Fibroblast of lung (primary cell): ENCODE measurements around the gene KIF3A.

Experiments
- EZH2 ChIP-seq: IDR thresholded peaks from 2 replicates; pipeline ENCODE4 v1.5.1; 2012; ENCODE audit warnings: low read length, control low read depth, mild to moderate bottlenecking; ENCODE audit errors: missing control alignments
- TF ChIP-seq, protein P1 (sequence below), 2 donors: IDR thresholded peaks in 1 of 2; conservative IDR thresholded peaks in 1 of 2; 1 replicate in 1 of 2; 2 replicates in 1 of 2; pipeline ENCODE4 v1.5.1; 2011 to 2012; ENCODE audit warnings: low read length in 2 of 2, control low read depth in 1 of 2, inconsistent platforms in 1 of 2, low read depth in 1 of 2, mild to moderate bottlenecking in 1 of 2

DNA sequence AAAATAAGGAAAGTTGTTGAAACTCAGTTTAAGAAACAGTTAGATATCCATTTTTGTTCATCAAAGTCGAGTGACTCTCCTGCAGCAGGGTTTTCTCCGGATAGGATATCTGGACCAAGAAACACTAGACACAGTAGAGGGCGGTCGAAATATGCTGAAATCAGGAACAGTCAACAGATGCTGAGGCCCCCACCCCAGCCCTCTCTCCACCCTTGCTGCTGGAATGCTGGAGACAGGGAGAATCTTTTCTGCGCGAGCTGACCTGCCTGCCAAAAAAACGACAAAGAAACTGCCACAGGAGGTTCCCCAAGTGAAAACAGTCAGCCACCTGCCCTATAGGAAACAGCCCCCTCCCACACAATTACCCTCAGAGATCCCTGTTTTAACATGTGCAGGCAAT, 83.6 kb downstream of the KIF3A start:
- TF ChIP-seq, protein P1, sequence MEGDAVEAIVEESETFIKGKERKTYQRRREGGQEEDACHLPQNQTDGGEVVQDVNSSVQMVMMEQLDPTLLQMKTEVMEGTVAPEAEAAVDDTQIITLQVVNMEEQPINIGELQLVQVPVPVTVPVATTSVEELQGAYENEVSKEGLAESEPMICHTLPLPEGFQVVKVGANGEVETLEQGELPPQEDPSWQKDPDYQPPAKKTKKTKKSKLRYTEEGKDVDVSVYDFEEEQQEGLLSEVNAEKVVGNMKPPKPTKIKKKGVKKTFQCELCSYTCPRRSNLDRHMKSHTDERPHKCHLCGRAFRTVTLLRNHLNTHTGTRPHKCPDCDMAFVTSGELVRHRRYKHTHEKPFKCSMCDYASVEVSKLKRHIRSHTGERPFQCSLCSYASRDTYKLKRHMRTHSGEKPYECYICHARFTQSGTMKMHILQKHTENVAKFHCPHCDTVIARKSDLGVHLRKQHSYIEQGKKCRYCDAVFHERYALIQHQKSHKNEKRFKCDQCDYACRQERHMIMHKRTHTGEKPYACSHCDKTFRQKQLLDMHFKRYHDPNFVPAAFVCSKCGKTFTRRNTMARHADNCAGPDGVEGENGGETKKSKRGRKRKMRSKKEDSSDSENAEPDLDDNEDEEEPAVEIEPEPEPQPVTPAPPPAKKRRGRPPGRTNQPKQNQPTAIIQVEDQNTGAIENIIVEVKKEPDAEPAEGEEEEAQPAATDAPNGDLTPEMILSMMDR (conservative IDR thresholded peaks at IDR 0.05 in 1 of 2, IDR thresholded peaks at IDR 0.05 in 1 of 2; ENCODE audit: low read depth in 1 of 2, low read length in 2 of 2) = no peak
- no peak for TF ChIP-seq EZH2
